NB4 (cell line): Measurements from ENCODE around the gene PTPRK.

Source experiments
- DNase-seq: peaks from one replicate; pipeline ENCODE4 v3.0.0; 2010; ENCODE audit warnings: low read depth
- H3K4me3 ChIP-seq: one replicate; pipeline ENCODE4 v1.5.1; 2011; ENCODE audit warnings: mild to moderate bottlenecking, low read depth, low read length, moderate library complexity
- MYC ChIP-seq: IDR thresholded peaks from 2 replicates; pipeline ENCODE4 v1.6.1; 2011; ENCODE audit warnings: low read depth, low read length
- POLR2A ChIP-seq: IDR thresholded peaks from 2 replicates; pipeline ENCODE4 v1.6.1; 2011; ENCODE audit warnings: mild to moderate bottlenecking; ENCODE audit not compliant: insufficient read length; ENCODE audit errors: extremely low read depth
- TF ChIP-seq, protein P1 (sequence below): IDR thresholded peaks from 2 replicates; pipeline ENCODE4 v1.6.1; 2011; ENCODE audit warnings: low read depth, low read length
- TF ChIP-seq, protein P2 (sequence below): IDR thresholded peaks from one replicate; pipeline ENCODE4 v1.5.1; 2012; ENCODE audit warnings: low read depth, low read length

The PTPRK gene

DNA sequence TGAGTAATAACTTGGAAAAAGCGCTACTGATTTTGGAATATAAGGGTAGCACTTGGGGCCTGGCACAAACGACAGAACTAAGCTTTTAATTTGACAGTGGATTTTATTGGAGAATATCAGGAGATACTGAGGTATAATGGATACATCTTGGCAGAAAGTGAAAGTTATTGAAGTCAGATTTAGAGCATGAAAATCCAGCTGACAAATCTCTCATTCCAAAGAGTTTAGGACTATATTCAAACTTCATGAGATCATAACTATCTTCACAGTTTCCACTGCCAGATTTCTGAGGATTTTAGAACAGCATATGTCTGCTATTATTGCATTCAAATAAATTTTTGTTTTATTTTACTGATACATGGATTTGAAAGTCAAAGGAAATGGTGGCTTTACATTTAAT lies 487.2 kb downstream of the PTPRK start:
- no peak for DNase-seq
- TF ChIP-seq, protein P1, sequence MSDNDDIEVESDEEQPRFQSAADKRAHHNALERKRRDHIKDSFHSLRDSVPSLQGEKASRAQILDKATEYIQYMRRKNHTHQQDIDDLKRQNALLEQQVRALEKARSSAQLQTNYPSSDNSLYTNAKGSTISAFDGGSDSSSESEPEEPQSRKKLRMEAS: no peak
- TF ChIP-seq MYC: no peak
- no peak for TF ChIP-seq POLR2A
- TF ChIP-seq, protein P2, sequence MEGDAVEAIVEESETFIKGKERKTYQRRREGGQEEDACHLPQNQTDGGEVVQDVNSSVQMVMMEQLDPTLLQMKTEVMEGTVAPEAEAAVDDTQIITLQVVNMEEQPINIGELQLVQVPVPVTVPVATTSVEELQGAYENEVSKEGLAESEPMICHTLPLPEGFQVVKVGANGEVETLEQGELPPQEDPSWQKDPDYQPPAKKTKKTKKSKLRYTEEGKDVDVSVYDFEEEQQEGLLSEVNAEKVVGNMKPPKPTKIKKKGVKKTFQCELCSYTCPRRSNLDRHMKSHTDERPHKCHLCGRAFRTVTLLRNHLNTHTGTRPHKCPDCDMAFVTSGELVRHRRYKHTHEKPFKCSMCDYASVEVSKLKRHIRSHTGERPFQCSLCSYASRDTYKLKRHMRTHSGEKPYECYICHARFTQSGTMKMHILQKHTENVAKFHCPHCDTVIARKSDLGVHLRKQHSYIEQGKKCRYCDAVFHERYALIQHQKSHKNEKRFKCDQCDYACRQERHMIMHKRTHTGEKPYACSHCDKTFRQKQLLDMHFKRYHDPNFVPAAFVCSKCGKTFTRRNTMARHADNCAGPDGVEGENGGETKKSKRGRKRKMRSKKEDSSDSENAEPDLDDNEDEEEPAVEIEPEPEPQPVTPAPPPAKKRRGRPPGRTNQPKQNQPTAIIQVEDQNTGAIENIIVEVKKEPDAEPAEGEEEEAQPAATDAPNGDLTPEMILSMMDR: no peak
- no peak overlapping the region for H3K4me3 ChIP-seq

DNA sequence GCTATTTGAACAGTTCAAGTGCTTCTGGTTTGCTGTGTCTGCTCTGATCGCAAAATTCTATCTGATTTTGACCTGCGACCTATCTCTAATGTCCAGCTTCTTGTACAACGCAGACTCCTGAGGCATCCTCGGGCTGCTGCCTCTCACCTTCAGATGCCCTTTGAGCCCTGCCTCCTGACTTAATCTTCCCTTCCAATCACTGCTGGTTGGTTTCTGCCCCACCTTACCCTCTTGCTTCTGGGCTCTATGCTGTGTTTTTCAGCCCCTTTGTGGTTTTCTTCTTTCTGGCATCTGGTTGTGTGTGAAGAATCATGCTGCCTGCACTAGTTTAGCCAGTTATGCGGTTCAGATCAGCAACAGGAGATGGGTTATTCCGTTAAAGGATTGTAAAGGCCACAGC lies 488.4 kb downstream of the PTPRK start:
- DNase-seq: no peak
- no peak overlapping the region for H3K4me3 ChIP-seq
- TF ChIP-seq, protein P1: no peak
- TF ChIP-seq MYC (no peak), POLR2A (no peak)
- TF ChIP-seq, protein P2: no peak

DNA sequence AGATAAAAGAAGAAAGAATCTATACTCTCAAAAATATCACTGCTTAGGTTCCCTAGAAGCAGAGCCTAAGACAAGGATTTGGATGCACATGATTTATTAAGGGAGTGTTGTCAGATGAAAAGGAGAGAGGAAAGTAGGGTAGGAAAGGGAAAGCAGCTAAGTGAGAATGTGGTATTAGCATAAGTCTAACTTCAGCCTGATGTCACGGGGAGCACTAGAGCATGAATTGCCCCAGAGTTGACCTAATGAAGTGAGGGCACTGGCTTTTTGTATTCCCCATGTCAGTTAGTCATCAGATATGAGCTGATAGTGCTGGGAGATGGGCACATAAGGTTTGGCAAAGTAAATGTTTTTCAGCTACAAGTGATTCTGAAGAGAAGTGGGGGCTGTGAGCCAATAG lies 490.6 kb downstream of the PTPRK start:
- H3K4me3 ChIP-seq: no peak overlapping the region
- TF ChIP-seq MYC (no peak), POLR2A (no peak)
- TF ChIP-seq, protein P1: no peak
- TF ChIP-seq, protein P2: no peak
- DNase-seq: no peak

DNA sequence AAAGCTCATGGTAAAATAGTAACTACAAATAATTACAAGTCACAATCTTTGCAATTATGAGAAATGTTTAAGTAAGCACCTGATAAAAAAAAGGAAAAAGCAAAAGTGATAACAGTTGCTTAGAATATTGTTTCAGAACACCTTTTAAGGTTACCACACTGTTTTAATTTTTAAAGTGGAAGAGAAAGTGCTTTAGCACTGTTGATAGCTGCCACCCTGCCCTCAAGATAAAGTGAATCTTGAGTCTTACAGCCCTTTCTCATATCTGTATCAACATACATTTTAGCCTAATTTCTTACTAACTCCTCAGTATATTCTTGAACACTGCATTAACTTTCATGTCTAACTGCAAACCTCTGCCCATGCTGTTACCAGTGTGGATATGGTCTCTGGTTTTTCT lies 492.2 kb downstream of the PTPRK start:
- H3K4me3 ChIP-seq: no peak overlapping the region
- no peak for TF ChIP-seq MYC
- no peak for TF ChIP-seq POLR2A
- TF ChIP-seq, protein P1: no peak
- TF ChIP-seq, protein P2: no peak
- DNase-seq: no peak

DNA sequence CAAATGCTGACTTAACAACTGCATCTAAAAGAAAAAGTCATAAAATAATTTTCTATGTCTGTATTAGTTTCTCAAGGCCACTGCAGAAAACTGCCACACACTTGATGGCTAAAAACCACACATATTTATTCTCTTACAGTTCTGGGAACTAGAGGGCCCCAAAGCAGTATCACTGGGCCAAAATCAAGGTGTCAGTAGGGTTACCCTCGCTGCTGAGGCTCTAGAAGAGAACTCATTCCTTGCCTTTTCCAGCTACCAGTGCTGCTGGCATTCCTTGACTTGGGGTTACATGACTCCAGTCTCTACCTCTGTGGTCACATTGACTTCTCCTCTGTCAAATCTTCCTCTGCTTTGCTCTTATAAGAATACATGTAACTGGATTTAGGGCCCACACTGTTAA lies 494.9 kb downstream of the PTPRK start:
- DNase-seq: no peak
- H3K4me3 ChIP-seq: no peak overlapping the region
- TF ChIP-seq, protein P2: no peak
- TF ChIP-seq POLR2A: no peak
- TF ChIP-seq, protein P1: no peak
- no peak for TF ChIP-seq MYC

DNA sequence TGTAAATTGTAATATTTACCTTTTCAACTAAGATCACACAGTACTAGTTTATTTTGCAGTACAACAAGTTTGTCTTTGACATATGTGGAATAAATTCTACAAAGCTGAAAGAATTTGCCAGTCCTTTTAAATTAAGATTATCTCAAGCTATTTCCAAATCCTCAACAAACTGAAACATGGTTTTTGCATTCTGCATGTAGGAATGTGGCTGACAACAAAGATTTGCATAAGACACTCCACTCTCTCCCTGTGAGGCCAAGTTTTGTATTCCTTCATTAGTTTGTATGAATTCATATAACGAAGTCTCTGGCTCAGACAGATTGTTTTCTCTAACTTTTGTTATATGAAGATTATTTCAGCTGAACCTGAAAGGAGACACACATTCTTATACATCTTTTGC lies 495.4 kb downstream of the PTPRK start:
- no peak for DNase-seq
- TF ChIP-seq POLR2A (no peak), MYC (no peak)
- TF ChIP-seq, protein P2: no peak
- TF ChIP-seq, protein P1: no peak
- H3K4me3 ChIP-seq: no peak overlapping the region
